Lung (tissue), 12 donors: ENCODE measurements around the gene ZNF587B. TPM values are rescaled to one million over a fixed set of nuclear protein-coding genes. Genes with fewer than 3 reads are reported as not detected.

ENCODE experiments used
- ATAC-seq: fragments of 200-7000 bp; cut with Tn5 transposase; one replicate; pipeline ENCODE4 v1.9.1; 2020; ENCODE audit warnings: moderate number of reproducible peaks; ENCODE audit not compliant: insufficient read depth, low FRiP score
- DNase-seq, 3 donors: peaks; one replicate each; pipeline ENCODE4 v3.0.0-alpha.2; 2013 to 2017
- H3K27ac ChIP-seq, 2 donors: one replicate each; pipeline ENCODE4 v1.5.1; 2013; ENCODE audit warnings: mild to moderate bottlenecking in 2 of 2, moderate library complexity in 2 of 2, control low read depth in 1 of 2, inconsistent platforms in 1 of 2, low read depth in 1 of 2, low read length in 1 of 2
- H3K27me3 ChIP-seq, 3 donors: one replicate each; pipeline ENCODE4 v1.5.1; 2013; ENCODE audit warnings: low read length in 2 of 3; ENCODE audit not compliant: control insufficient read depth in 3 of 3, insufficient read depth in 3 of 3
- H3K36me3 ChIP-seq, 4 donors: one replicate each; pipeline ENCODE4 v1.5.1; 2013; ENCODE audit warnings: low read length in 4 of 4, mild to moderate bottlenecking in 1 of 4, moderate library complexity in 1 of 4; ENCODE audit not compliant: control insufficient read depth in 4 of 4, insufficient read depth in 4 of 4
- H3K4me1 ChIP-seq, 5 donors: one replicate each; pipeline ENCODE4 v1.5.1; 2013; ENCODE audit warnings: low read length in 5 of 5, mild to moderate bottlenecking in 2 of 5, moderate library complexity in 1 of 5; ENCODE audit not compliant: control insufficient read depth in 5 of 5, insufficient read depth in 5 of 5
- H3K4me3 ChIP-seq: one replicate; pipeline ENCODE4 v1.5.1; 2013; ENCODE audit warnings: mild to moderate bottlenecking, control low read depth, moderate library complexity
- H3K9ac ChIP-seq, 2 donors: one replicate each; pipeline ENCODE4 v1.5.1; 2013; ENCODE audit warnings: low read length in 2 of 2, control low read depth in 1 of 2; ENCODE audit not compliant: insufficient read depth in 1 of 2
- H3K9me3 ChIP-seq, 4 donors: one replicate each; pipeline ENCODE4 v1.5.1; 2013; ENCODE audit warnings: low read length in 3 of 4, mild to moderate bottlenecking in 1 of 4, moderate library complexity in 1 of 4; ENCODE audit not compliant: control insufficient read depth in 4 of 4, insufficient read depth in 3 of 4
- CTCF ChIP-seq: IDR thresholded peaks from 2 replicates; pipeline ENCODE4 v1.5.1; 2012; ENCODE audit warnings: mild to moderate bottlenecking; ENCODE audit errors: control extremely low read depth, extremely low read depth
- WGBS, 2 donors: extraction: QIAGEN DNeasy Blood & Tissue Kit; methylation state at CpG; one replicate each; pipeline ENCODE4 v1.1.7; 2013; 5-methylcytosine and 5-hydroxymethylcytosine counted together
- polyA plus RNA-seq, 2 donors: library from polyadenylated mRNA; stranded (reverse); fragments of 200-250 nt; gene quantifications; one replicate each; pipeline ENCODE4 v1.2.1, GENCODE V29; 2013
- total RNA-seq, 2 donors: library from RNA; depleted of rRNA in 1 of 2; stranded (reverse); fragments of >200 nt in 1 of 2; gene quantifications; one replicate each; pipeline ENCODE4 v1.2.1, GENCODE V29; 2014 to 2021
- donor health status: control.
- donor health status: control.
- donor health status: Bipolar disorder and iron deficiency.
- donor health status: healthy.
- donor health status: DM: yes; HTN: yes; CAD: no.

Gene ZNF587B
- total and polyA plus RNA-seq, 4 donors = 4.0 to 31.7 (median 11.4) TPM

- H3K9me3 ChIP-seq = peaks cover 0 to 26% (median 3%) of the 10 kb centered on the region in 4 donors
- DNase-seq (no peak), ATAC-seq (no peak)
- no peaks in the 10 kb centered on the region for H3K27me3 ChIP-seq
- H3K4me3 ChIP-seq = no peak overlapping the region
- no peak overlapping the region for H3K9ac ChIP-seq
- TF ChIP-seq CTCF = no peak
- H3K36me3 ChIP-seq = peaks cover 3 to 26% (median 8%) of the 10 kb centered on the region in 4 donors
- H3K4me1 ChIP-seq = peaks cover 0 to 9% (median 7%) of the 10 kb centered on the region in 5 donors
- WGBS, 2 donors = 88 to 90% methylated on average over 3 of the region's 3 CpGs
- H3K27ac ChIP-seq = no peak overlapping the region
Observed at GRCh38 chr19:57886046-57886445, 55.9 kb downstream of the ZNF587B start.

GRCh38 chr19:57887195-57887941 is 57.3 kb downstream of the ZNF587B start:
- no peak overlapping the region for H3K27ac ChIP-seq
- DNase-seq = peak in 2 of 3 donors; percentile 54 to 73
- H3K36me3 ChIP-seq = peaks cover 3 to 26% (median 8%) of the 10 kb centered on the region in 4 donors
- H3K9ac ChIP-seq = no peak overlapping the region
- peaks cover 0 to 9% (median 7%) of the 10 kb centered on the region in 5 donors for H3K4me1 ChIP-seq
- H3K9me3 ChIP-seq = peaks cover 0 to 26% (median 3%) of the 10 kb centered on the region in 4 donors
- ATAC-seq = no peak
- no peaks in the 10 kb centered on the region for H3K27me3 ChIP-seq
- no peak overlapping the region for H3K4me3 ChIP-seq
- 39 to 49% methylated on average over 6 of the region's 6 CpGs for WGBS, 2 donors
- TF ChIP-seq CTCF = no peak

- TF ChIP-seq CTCF = no peak
Observed at GRCh38 chr19:57888107-57888559, 58.0 kb downstream of the ZNF587B start.

More at GRCh38 chr19:57888107-57888559, 58.0 kb downstream of the ZNF587B start:
- ATAC-seq (no peak), DNase-seq (peak; percentile 16 to 46 (median 34))
- 12 to 13% methylated on average over 8 of the region's 8 CpGs for WGBS, 2 donors
- Histone ChIP-seq H3K4me3 (peak overlapping the region; percentile 65), H3K4me1 (peaks cover 0 to 9% (median 7%) of the 10 kb centered on the region in 5 donors), H3K9me3 (peaks cover 0 to 31% (median 3%) of the 10 kb centered on the region in 4 donors), H3K27ac (peak overlapping the region in 1 of 2 donors; percentile 61), H3K9ac (peak overlapping the region; percentile 37 to 87), H3K36me3 (peaks cover 3 to 26% (median 8%) of the 10 kb centered on the region in 4 donors), H3K27me3 (no peaks in the 10 kb centered on the region)
